ENCODE data around the gene CNOT6.

CNOT6 gene

DNA sequence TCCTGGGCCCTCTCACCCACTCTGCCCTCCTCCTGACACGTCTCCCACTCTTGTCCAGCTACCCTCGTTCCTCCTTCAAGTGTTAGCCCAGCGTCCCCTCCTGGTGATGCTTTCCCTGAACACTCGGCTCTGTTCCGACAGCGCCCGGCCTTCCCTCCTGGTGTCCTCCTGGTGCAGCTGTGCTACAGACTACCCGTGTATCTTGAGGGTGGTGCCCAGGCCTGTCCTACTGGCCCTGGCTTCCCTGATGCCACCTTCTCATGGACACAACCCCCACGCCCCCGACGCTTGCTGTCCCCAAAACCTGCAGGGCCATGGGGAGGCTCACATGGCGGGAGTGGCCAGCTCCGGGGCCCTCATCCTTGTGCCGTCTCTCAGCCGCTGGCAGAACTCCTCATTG, 118.5 kb downstream of the CNOT6 start:
- no peak for TF ChIP-seq FOXP2 (optimal IDR thresholded peaks at IDR 0.05; ENCODE audit: borderline replicate concordance, extremely low read depth, extremely low read length, insufficient read depth)
- TF ChIP-seq POLR2AphosphoS5 (IDR thresholded peaks at IDR 0.05; ENCODE audit: low read depth, low read length), result no peak
- no peak for TF ChIP-seq SIN3A (IDR thresholded peaks at IDR 0.05; ENCODE audit: borderline replicate concordance, insufficient read depth, low read length)
- no peak for TF ChIP-seq TAF1 (IDR thresholded peaks at IDR 0.05; ENCODE audit: borderline replicate concordance, insufficient read depth, low read length)
- TF ChIP-seq REST (IDR thresholded peaks at IDR 0.05; ENCODE audit: insufficient read depth in 1 of 2, low read depth in 2 of 2, low read length in 2 of 2), result no peak

GRCh38 chr5:180613188-180613813, 119.1 kb downstream of the CNOT6 start:
- TF ChIP-seq POLR2AphosphoS5 (IDR thresholded peaks at IDR 0.05; ENCODE audit: low read depth, low read length) (no peak), REST (IDR thresholded peaks at IDR 0.05; ENCODE audit: insufficient read depth in 1 of 2, low read depth in 2 of 2, low read length in 2 of 2) (no peak), SIN3A (IDR thresholded peaks at IDR 0.05; ENCODE audit: borderline replicate concordance, insufficient read depth, low read length) (no peak), FOXP2 (optimal IDR thresholded peaks at IDR 0.05; ENCODE audit: borderline replicate concordance, extremely low read depth, extremely low read length, insufficient read depth) (no peak), TAF1 (IDR thresholded peaks at IDR 0.05; ENCODE audit: borderline replicate concordance, insufficient read depth, low read length) (no peak)

- no peak for TF ChIP-seq POLR2AphosphoS5 (IDR thresholded peaks at IDR 0.05; ENCODE audit: low read depth, low read length)
- no peak for TF ChIP-seq TAF1 (IDR thresholded peaks at IDR 0.05; ENCODE audit: borderline replicate concordance, insufficient read depth, low read length)
- TF ChIP-seq FOXP2 (optimal IDR thresholded peaks at IDR 0.05; ENCODE audit: borderline replicate concordance, extremely low read depth, extremely low read length, insufficient read depth), result no peak
- TF ChIP-seq REST (IDR thresholded peaks at IDR 0.05; ENCODE audit: insufficient read depth in 1 of 2, low read depth in 2 of 2, low read length in 2 of 2), result no peak
- no peak for TF ChIP-seq SIN3A (IDR thresholded peaks at IDR 0.05; ENCODE audit: borderline replicate concordance, insufficient read depth, low read length)
These were observed 119.6 kb downstream of the CNOT6 start for GRCh38 chr5:180613814-180614188.

GRCh38 chr5:180618487-180618828, 124.3 kb downstream of the CNOT6 start:
- TF ChIP-seq REST (IDR thresholded peaks at IDR 0.05; ENCODE audit: insufficient read depth in 1 of 2, low read depth in 2 of 2, low read length in 2 of 2) (no peak), SIN3A (IDR thresholded peaks at IDR 0.05; ENCODE audit: borderline replicate concordance, insufficient read depth, low read length) (no peak), POLR2AphosphoS5 (IDR thresholded peaks at IDR 0.05; ENCODE audit: low read depth, low read length) (no peak), TAF1 (IDR thresholded peaks at IDR 0.05; ENCODE audit: borderline replicate concordance, insufficient read depth, low read length) (no peak), FOXP2 (optimal IDR thresholded peaks at IDR 0.05; ENCODE audit: borderline replicate concordance, extremely low read depth, extremely low read length, insufficient read depth) (no peak)
